ENCODE data around the gene PDS5B.
"Not testable (repeated sequence)": the region's sequence is repeated elsewhere in the genome, so short reads cannot be mapped to it uniquely, and the experiment has no call there.

GRCh38 chr13:32575687-32576086 is 10.6 kb upstream of the PDS5B start:
- TF ChIP-seq POLR2A, CTCF (IDR thresholded peaks at IDR 0.05): not testable (repeated sequence)
